Measurements from ENCODE around the gene DIDO1.

DIDO1 gene

DNA sequence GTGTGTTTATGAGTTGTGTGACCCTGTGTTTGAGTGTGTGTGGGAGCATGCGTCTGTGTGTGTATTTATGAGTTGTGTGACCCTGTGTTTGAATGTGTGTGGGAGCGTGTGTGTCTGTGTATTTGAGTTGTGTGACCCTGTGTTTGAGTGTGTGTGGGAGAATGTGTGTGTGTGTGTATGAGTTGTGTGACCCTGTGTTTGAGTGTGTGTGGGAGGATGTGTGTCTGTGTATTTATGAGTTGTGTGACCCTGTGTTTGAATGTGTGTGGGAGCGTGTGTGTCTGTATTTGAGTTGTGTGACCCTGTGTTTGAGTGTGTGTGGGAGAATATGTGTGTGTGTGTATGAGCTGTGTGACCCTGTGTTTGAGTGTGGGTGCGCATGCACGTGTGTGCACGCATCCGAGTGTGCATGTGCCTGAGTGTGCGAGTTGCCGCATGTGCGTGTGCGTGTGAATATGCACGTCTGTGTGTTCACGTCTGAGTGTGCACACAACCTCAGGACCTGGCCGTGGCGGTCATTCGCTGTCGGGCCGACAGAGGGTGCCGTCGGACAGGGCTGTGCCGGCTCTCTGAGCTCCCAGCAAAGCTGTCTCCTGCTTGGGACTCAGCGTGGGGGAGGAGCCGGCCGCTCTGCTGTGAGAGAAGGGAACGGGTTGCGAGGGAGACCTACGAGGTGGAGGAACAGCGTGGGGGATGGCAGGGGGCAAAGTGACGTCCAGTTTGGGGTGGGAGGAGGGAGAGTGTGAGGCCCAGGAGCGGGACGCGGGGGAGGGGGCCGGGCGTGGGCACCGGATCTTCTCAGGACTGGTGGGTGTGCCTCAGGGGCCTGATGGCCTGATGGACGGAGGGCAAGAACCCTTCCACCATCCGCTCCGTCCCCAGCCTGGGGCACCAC lies 45.9 kb upstream of the DIDO1 start:
- no peak overlapping the region for H3K4me3 ChIP-seq (IDR thresholded peaks at IDR 0.05; ENCODE audit: insufficient read depth, low read depth, low read length)
- H3K4me1 ChIP-seq (ENCODE audit: low read depth, poor library complexity, severe bottlenecking) = peaks cover 5% of the 10 kb centered on the region
- H3K27ac ChIP-seq = no peak overlapping the region
- H3K79me2 ChIP-seq (ENCODE audit: insufficient read depth, low read depth) = no peaks in the 10 kb centered on the region
- no peaks in the 10 kb centered on the region for H3K36me3 ChIP-seq (ENCODE audit: insufficient read depth)
- H4K20me1 ChIP-seq (ENCODE audit: insufficient read depth) = no peaks in the 10 kb centered on the region
- peaks cover 98% of the 10 kb centered on the region for H3K27me3 ChIP-seq (ENCODE audit: insufficient read depth, low read depth)
- H3K4me2 ChIP-seq = peak overlapping the region; percentile 20; the same call in 1 of the 2 replicates
- TF ChIP-seq, protein P1, sequence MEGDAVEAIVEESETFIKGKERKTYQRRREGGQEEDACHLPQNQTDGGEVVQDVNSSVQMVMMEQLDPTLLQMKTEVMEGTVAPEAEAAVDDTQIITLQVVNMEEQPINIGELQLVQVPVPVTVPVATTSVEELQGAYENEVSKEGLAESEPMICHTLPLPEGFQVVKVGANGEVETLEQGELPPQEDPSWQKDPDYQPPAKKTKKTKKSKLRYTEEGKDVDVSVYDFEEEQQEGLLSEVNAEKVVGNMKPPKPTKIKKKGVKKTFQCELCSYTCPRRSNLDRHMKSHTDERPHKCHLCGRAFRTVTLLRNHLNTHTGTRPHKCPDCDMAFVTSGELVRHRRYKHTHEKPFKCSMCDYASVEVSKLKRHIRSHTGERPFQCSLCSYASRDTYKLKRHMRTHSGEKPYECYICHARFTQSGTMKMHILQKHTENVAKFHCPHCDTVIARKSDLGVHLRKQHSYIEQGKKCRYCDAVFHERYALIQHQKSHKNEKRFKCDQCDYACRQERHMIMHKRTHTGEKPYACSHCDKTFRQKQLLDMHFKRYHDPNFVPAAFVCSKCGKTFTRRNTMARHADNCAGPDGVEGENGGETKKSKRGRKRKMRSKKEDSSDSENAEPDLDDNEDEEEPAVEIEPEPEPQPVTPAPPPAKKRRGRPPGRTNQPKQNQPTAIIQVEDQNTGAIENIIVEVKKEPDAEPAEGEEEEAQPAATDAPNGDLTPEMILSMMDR (conservative IDR thresholded peaks at IDR 0.05; ENCODE audit: low read depth, low read length) = peak; percentile 85
- no peak overlapping the region for H3K9ac ChIP-seq
- peak overlapping the region; percentile 34; the same call in 1 of the 2 replicates for H2AFZ ChIP-seq (ENCODE audit: low read depth)

GRCh38 chr20:62971211-62971949 lies 45.1 kb upstream of the DIDO1 start:
- Histone ChIP-seq H3K4me3 (IDR thresholded peaks at IDR 0.05; ENCODE audit: insufficient read depth, low read depth, low read length) (no peak overlapping the region), H3K27me3 (ENCODE audit: insufficient read depth, low read depth) (peaks cover 98% of the 10 kb centered on the region), H3K4me2 (no peak overlapping the region), H2AFZ (ENCODE audit: low read depth) (no peak overlapping the region), H3K4me1 (ENCODE audit: low read depth, poor library complexity, severe bottlenecking) (no peaks in the 10 kb centered on the region), H3K9ac (no peak overlapping the region), H4K20me1 (ENCODE audit: insufficient read depth) (no peaks in the 10 kb centered on the region), H3K36me3 (ENCODE audit: insufficient read depth) (no peaks in the 10 kb centered on the region), H3K27ac (no peak overlapping the region), H3K79me2 (ENCODE audit: insufficient read depth, low read depth) (no peaks in the 10 kb centered on the region)
- TF ChIP-seq, protein P1 (conservative IDR thresholded peaks at IDR 0.05; ENCODE audit: low read depth, low read length) = no peak

- no peak overlapping the region for H3K9ac ChIP-seq
- H3K27me3 ChIP-seq (ENCODE audit: insufficient read depth, low read depth) = peaks cover 94% of the 10 kb centered on the region
These were observed 44.3 kb upstream of the DIDO1 start for GRCh38 chr20:62970307-62971210.

More at GRCh38 chr20:62970307-62971210, 44.3 kb upstream of the DIDO1 start:
- Histone ChIP-seq H3K4me3 (IDR thresholded peaks at IDR 0.05; ENCODE audit: insufficient read depth, low read depth, low read length) (no peak overlapping the region), H3K79me2 (ENCODE audit: insufficient read depth, low read depth) (no peaks in the 10 kb centered on the region), H3K36me3 (ENCODE audit: insufficient read depth) (no peaks in the 10 kb centered on the region), H3K27ac (no peak overlapping the region), H3K4me2 (no peak overlapping the region), H2AFZ (ENCODE audit: low read depth) (no peak overlapping the region), H4K20me1 (ENCODE audit: insufficient read depth) (no peaks in the 10 kb centered on the region), H3K4me1 (ENCODE audit: low read depth, poor library complexity, severe bottlenecking) (no peaks in the 10 kb centered on the region)
- TF ChIP-seq, protein P1 (conservative IDR thresholded peaks at IDR 0.05; ENCODE audit: low read depth, low read length) = no peak
